Subcutaneous abdominal adipose tissue (tissue), 5 donors: Measurements from ENCODE around the gene NPDC1.
A peak's percentile ranks its signal among the peaks of the same experiment; 100 is the strongest.

Experiments
- H3K27ac ChIP-seq: one replicate; pipeline ENCODE4 v1.7.0; 2013; ENCODE audit warnings: low read depth, mild to moderate bottlenecking, inconsistent platforms, low read length, moderate library complexity
- H3K27me3 ChIP-seq, 5 donors: one replicate each; pipeline ENCODE4 v1.7.0; 2013; ENCODE audit warnings: low read length in 5 of 5, inconsistent platforms in 1 of 5; ENCODE audit not compliant: control insufficient read depth in 5 of 5, insufficient read depth in 4 of 5
- H3K36me3 ChIP-seq, 5 donors: one replicate each; pipeline ENCODE4 v1.7.0; 2013; ENCODE audit warnings: low read length in 5 of 5; ENCODE audit not compliant: control insufficient read depth in 5 of 5, insufficient read depth in 5 of 5
- H3K4me1 ChIP-seq, 5 donors: one replicate each; pipeline ENCODE4 v1.7.0; 2013; ENCODE audit warnings: low read length in 5 of 5, mild to moderate bottlenecking in 3 of 5, moderate library complexity in 1 of 5; ENCODE audit not compliant: control insufficient read depth in 5 of 5, insufficient read depth in 5 of 5
- H3K4me3 ChIP-seq, 5 donors: one replicate each; pipeline ENCODE4 v1.7.0; 2013; ENCODE audit warnings: low read length in 5 of 5, low read depth in 1 of 5
- H3K9ac ChIP-seq, 5 donors: one replicate each; pipeline ENCODE4 v1.7.0; 2013; ENCODE audit warnings: low read length in 5 of 5, mild to moderate bottlenecking in 4 of 5, moderate library complexity in 3 of 5
- H3K9me3 ChIP-seq, 5 donors: one replicate each; pipeline ENCODE4 v1.7.0; 2013; ENCODE audit warnings: low read length in 5 of 5; ENCODE audit not compliant: control insufficient read depth in 5 of 5
- donor health status: healthy.
- donor health status: healthy.
- donor health status: healthy.
- donor health status: healthy.
- donor health status: healthy.

The NPDC1 gene

DNA sequence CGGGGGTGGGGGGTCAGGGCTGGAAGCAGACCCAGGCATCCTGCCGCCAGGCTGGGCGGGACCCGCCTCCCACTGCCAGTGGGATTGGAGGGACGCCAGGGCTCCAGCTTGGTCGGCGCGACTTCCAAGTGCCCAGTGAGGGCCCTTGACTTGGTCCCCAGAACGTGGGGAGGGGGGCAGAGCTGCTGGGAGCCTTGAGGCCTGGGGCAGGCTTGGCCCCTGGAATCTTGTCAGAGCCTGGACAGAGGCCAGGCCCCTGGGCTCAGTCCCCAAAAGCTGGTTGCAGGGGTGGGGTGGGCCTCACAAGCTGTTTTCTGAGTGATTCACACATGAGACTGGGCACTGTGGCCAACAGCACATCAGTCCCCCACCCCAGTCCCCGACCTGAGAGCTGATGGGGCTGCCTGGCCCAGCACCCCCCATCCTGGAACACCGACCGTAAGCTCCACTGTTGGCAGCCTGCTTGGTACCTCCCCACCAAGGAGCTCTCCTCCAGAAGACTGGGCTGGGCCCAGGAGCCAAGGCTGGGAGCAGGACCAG lies 50.1 kb downstream of the NPDC1 start:
- Histone ChIP-seq H3K27me3 (peaks cover 8 to 23% (median 21%) of the 10 kb centered on the region in 5 donors), H3K9ac (no peak overlapping the region), H3K9me3 (no peaks in the 10 kb centered on the region), H3K27ac (no peak overlapping the region), H3K4me1 (peaks cover 1 to 47% (median 35%) of the 10 kb centered on the region in 5 donors), H3K36me3 (peaks cover 0 to 7% (median 4%) of the 10 kb centered on the region in 5 donors), H3K4me3 (peak overlapping the region in 1 of 5 donors; percentile 11)

DNA sequence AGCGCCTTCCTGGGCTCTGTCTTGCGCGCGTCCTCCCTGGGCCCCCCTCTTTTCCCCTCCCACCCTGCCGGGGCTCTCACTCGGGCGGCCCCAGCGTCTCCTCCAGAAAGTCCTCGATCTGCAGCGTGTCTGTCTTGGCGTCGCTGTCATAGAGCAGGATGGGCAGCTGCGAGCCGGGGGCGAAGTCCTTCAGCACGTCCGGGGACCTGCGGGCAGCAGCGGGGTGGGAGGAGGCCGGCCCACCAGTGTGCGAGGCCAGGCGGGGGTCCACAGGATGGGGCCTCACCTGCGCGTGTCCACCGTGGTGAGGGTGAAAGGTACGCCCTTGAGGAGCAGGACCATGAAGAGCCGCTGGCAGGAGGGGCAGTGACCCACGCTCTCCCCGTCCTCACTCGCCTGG lies 50.6 kb downstream of the NPDC1 start:
- peaks cover 1 to 44% (median 34%) of the 10 kb centered on the region in 5 donors for H3K4me1 ChIP-seq
- no peak overlapping the region for H3K27ac ChIP-seq
- H3K4me3 ChIP-seq = no peak overlapping the region
- peaks cover 8 to 23% (median 21%) of the 10 kb centered on the region in 5 donors for H3K27me3 ChIP-seq
- H3K9me3 ChIP-seq = peaks cover 0 to 3% (median 0%) of the 10 kb centered on the region in 5 donors
- H3K9ac ChIP-seq = no peak overlapping the region
- H3K36me3 ChIP-seq = peaks cover 0 to 7% (median 4%) of the 10 kb centered on the region in 5 donors

DNA sequence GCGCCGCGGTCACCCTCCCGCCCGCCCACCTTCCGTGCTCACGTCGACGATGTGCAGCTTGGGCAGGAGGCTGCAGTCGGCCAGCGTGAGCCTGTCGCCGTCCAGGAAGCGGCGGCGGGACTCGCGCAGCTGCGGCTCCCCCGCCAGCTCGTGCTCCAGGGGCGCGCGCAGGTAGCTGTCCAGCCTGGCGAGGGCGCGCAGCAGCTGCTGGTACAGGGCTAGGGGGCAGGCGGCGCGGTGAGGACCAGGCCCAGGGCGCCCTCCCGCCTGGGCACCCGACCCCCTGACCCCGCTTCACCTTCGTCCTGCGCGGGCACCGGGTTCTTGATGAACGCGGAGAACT lies 51.1 kb downstream of the NPDC1 start:
- no peak overlapping the region for H3K9ac ChIP-seq
- peaks cover 1 to 39% (median 29%) of the 10 kb centered on the region in 5 donors for H3K4me1 ChIP-seq
- no peak overlapping the region for H3K27ac ChIP-seq
- peaks cover 0 to 7% (median 4%) of the 10 kb centered on the region in 5 donors for H3K36me3 ChIP-seq
- H3K27me3 ChIP-seq = peaks cover 8 to 23% (median 21%) of the 10 kb centered on the region in 5 donors
- H3K4me3 ChIP-seq = no peak overlapping the region
- H3K9me3 ChIP-seq = peaks cover 0 to 4% (median 0%) of the 10 kb centered on the region in 5 donors

DNA sequence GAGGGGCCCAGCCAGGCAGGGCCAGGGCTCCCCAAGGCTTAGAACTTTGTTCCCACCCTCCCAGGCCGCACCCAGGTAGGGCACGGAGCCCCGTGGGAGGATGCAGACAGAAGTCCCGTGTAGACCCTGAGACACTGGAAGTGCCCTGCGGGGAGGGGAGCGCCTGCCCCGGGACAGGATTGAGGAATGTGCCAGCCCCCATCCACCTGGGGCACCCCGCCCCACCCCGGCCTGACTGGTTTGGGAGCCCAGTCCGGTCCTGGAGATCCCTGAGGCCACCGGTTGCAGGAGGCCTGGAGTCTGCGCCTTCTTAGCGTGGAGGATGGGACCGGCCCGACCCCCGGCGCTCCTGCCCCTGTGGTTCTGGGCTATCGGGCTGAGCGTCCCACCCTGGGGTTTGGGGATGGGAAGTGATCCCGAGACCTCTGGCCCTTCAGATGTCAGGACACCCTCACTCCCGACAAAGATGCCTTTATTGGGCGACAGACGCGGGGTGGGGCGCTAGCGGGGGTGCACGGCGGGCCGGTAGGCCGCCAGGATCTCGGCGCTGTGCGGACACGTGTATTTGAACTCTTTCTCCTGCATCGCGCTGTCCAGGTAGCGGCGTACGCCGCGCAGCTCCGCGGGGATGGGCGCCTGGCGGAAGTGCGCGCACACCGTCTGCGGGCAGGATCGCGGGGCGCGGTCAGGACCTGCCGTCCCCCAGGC lies 51.6 kb downstream of the NPDC1 start:
- Histone ChIP-seq H3K27me3 (peaks cover 8 to 23% (median 21%) of the 10 kb centered on the region in 5 donors), H3K9ac (no peak overlapping the region), H3K27ac (no peak overlapping the region), H3K36me3 (peaks cover 0 to 7% (median 4%) of the 10 kb centered on the region in 5 donors), H3K9me3 (peaks cover 0 to 4% (median 0%) of the 10 kb centered on the region in 5 donors), H3K4me3 (no peak overlapping the region), H3K4me1 (peaks cover 1 to 36% (median 29%) of the 10 kb centered on the region in 5 donors)

DNA sequence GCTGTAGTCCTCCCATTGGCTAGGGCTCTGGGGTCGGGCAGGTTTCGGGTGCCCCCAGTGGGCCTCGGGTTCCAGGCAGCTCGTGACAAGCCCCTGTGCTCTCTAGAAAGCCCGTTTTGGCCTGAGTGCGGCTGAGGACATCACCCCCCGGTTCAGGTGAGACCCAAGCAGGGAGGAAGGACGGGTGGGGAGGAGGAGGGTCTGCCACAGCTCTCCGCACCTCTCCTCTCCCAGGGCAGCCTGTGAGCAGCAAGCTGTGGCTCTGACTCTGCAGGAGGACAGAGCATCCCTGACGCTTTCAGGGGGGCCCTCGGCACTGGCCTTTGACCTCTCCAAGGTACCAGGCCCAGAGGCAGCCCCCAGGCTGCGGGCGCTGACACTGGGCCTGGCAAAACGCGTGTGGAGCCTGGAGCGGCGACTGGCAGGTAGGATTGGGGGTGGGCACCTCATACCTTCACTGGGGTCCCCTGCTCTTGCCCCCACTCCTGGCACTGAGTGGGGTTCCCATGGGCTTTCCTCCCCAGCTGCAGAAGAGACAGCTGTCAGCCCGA lies 53.1 kb downstream of the NPDC1 start:
- Histone ChIP-seq H3K27ac (no peak overlapping the region), H3K9me3 (peaks cover 0 to 4% (median 0%) of the 10 kb centered on the region in 5 donors), H3K9ac (peak overlapping the region; percentile 63 to 88 (median 70)), H3K4me3 (peak overlapping the region; percentile 69 to 86 (median 73)), H3K27me3 (peaks cover 8 to 23% (median 21%) of the 10 kb centered on the region in 5 donors), H3K4me1 (peaks cover 1 to 36% (median 29%) of the 10 kb centered on the region in 5 donors), H3K36me3 (peaks cover 0 to 7% (median 4%) of the 10 kb centered on the region in 5 donors)

DNA sequence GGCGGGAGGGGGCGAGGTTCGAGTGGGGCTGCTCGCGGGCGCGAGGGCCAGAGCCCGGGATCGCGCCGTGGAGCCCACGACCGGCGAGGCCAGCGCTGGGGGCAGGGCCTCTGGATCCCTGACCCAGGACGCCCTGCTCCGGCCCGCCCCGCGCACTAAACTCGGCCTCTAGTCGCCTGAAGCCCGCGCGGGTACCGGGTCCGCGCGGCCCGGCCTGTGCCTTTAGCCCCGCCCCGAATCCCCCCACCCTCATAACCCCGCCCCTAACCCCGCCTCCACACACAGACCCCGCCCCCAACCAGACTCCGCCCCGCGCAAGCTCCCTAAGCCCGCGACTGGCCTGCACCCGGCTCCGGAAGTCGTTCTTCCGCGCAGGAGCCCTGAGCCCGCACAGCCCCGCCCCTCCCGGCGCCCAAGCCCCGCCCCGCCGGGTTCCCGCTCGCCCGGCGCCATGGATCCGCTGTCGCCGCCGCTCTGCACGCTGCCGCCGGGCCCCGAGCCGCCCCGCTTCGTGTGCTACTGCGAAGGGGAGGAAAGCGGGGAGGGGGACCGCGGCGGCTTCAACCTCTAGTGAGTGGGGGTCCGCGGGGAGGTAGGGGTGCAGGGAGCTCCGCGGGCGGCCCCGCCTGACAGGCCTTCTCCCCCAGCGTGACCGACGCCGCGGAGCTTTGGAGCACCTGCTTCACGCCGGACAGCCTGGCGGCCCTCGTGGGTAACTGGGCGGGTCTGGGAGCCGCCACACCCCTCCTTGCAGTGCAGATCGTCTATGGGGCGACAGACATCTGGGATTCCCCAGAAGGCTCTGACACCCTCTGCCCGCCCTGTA lies 53.8 kb downstream of the NPDC1 start, which contains the start of gene PAXX:
Gene PAXX, plus strand, starts transcription at position 430 of the 826 bp plus-strand sequence. Its CDS starts 22 bp downstream, at position 452.
- H3K27ac ChIP-seq = no peak within 1 kb of the TSS
- peaks cover 1 to 36% (median 29%) of the 10 kb centered on the region in 5 donors for H3K4me1 ChIP-seq
- H3K4me3 ChIP-seq = peak within 1 kb of the TSS; percentile 69 to 86 (median 73)
- peaks cover 0 to 4% (median 0%) of the 10 kb centered on the region in 5 donors for H3K9me3 ChIP-seq
- H3K27me3 ChIP-seq = peaks cover 8 to 23% (median 18%) of the 10 kb centered on the region in 5 donors
- H3K36me3 ChIP-seq = peaks cover 0 to 7% (median 4%) of the 10 kb centered on the region in 5 donors
- peak within 1 kb of the TSS; percentile 63 to 88 (median 70) for H3K9ac ChIP-seq

DNA sequence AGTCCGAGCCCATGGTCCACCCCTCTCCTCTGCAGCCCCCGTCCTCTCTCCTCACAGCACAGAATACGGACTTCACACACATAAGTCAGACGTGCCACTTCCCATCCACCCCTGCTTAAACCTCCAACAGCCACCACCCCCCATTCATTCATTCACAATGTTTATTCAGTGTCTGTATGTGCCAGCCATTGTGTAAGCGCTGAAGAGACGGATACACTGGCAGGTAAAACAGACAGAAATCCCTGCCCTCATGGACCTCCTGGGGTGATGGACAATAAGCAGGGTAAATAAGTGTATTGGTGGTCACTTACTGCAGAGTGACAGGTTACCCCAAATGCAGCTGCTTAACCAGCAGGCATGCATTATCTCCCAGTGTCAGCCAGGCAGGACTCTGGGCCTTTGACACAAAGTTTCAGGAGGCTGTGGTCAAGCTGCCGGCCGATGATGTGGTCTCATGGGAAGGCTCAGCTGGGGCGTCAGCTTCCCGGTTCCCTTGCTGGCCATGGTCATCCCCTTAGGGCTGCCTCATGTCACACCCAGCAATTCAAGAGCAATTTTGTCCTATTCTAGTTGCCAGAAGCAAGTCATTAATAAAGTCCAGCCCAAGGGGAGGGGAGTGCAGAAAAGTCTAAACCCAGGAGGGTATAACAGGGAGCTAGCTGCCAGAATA lies 55.6 kb downstream of the NPDC1 start:
- Histone ChIP-seq H3K27ac (no peak overlapping the region), H3K27me3 (peaks cover 4 to 12% (median 5%) of the 10 kb centered on the region in 5 donors), H3K4me1 (peaks cover 1 to 22% (median 18%) of the 10 kb centered on the region in 5 donors), H3K36me3 (peaks cover 0 to 7% (median 4%) of the 10 kb centered on the region in 5 donors), H3K9me3 (peaks cover 0 to 4% (median 0%) of the 10 kb centered on the region in 5 donors), H3K9ac (no peak overlapping the region), H3K4me3 (no peak overlapping the region)
